Jurkat, Clone E6-1 (cell line): ENCODE results near the gene SP5.
"Not testable (repeated sequence)": the region's sequence is repeated elsewhere in the genome, so short reads cannot be mapped to it uniquely, and the experiment has no call there.

ENCODE experiments used
- DNase-seq: peaks from one replicate; pipeline ENCODE4 v3.0.0-alpha.2; 2011; ENCODE audit warnings: low read depth, low spot score
- H3K4me3 ChIP-seq: 2 replicates; pipeline ENCODE4 v1.5.1; 2011; ENCODE audit warnings: mild to moderate bottlenecking, low read length, control low read depth, moderate library complexity

Gene SP5

GRCh38 chr2:170733798-170734600 is 18.9 kb downstream of the SP5 start:
- DNase-seq: no peak
- H3K4me3 ChIP-seq: no peak overlapping the region

- DNase-seq, H3K4me3 ChIP-seq: not testable (repeated sequence)
Observed at GRCh38 chr2:170734601-170735000, 19.5 kb downstream of the SP5 start.

- DNase-seq: no peak
- no peak overlapping the region for H3K4me3 ChIP-seq
Observed at GRCh38 chr2:170736628-170737027, 21.5 kb downstream of the SP5 start.

GRCh38 chr2:170737406-170737805 is 22.3 kb downstream of the SP5 start:
- no peak for DNase-seq
- no peak overlapping the region for H3K4me3 ChIP-seq

- no peak overlapping the region for H3K4me3 ChIP-seq
- DNase-seq: no peak
Observed at GRCh38 chr2:170737821-170738220, 22.7 kb downstream of the SP5 start.

GRCh38 chr2:170739048-170739447 is 23.9 kb downstream of the SP5 start:
- no peak for DNase-seq
- no peak overlapping the region for H3K4me3 ChIP-seq

- DNase-seq: no peak
- H3K4me3 ChIP-seq: no peak overlapping the region
Observed at GRCh38 chr2:170739507-170740046, 24.4 kb downstream of the SP5 start.

GRCh38 chr2:170740660-170741059 is 25.5 kb downstream of the SP5 start:
- H3K4me3 ChIP-seq: no peak overlapping the region
- DNase-seq: no peak

GRCh38 chr2:170742000-170742399 is 26.9 kb downstream of the SP5 start:
- DNase-seq: no peak
- H3K4me3 ChIP-seq: no peak overlapping the region

- H3K4me3 ChIP-seq: no peak overlapping the region
- no peak for DNase-seq
Observed at GRCh38 chr2:170742896-170743529, 27.9 kb downstream of the SP5 start.

- no peak overlapping the region for H3K4me3 ChIP-seq
- DNase-seq: no peak
Observed at GRCh38 chr2:170743530-170744239, 28.5 kb downstream of the SP5 start.

- no peak for DNase-seq
- no peak overlapping the region for H3K4me3 ChIP-seq
Observed at GRCh38 chr2:170744248-170745002, 29.3 kb downstream of the SP5 start.

- DNase-seq: no peak
- H3K4me3 ChIP-seq: no peak overlapping the region
Observed at GRCh38 chr2:170745305-170745704, 30.2 kb downstream of the SP5 start.

- DNase-seq: no peak
- no peak overlapping the region for H3K4me3 ChIP-seq
Observed at GRCh38 chr2:170747921-170748320, 32.8 kb downstream of the SP5 start.

GRCh38 chr2:170751555-170751954 is 36.4 kb downstream of the SP5 start:
- H3K4me3 ChIP-seq, DNase-seq: not testable (repeated sequence)

- no peak for DNase-seq
- H3K4me3 ChIP-seq: no peak overlapping the region
Observed at GRCh38 chr2:170761572-170761971, 46.4 kb downstream of the SP5 start.

GRCh38 chr2:170762760-170763159 is 47.6 kb downstream of the SP5 start:
- DNase-seq: no peak
- H3K4me3 ChIP-seq: no peak overlapping the region

GRCh38 chr2:170763232-170763631 is 48.1 kb downstream of the SP5 start:
- DNase-seq: no peak
- no peak overlapping the region for H3K4me3 ChIP-seq

- no peak for DNase-seq
- H3K4me3 ChIP-seq: no peak overlapping the region
Observed at GRCh38 chr2:170764880-170765261, 49.7 kb downstream of the SP5 start.
